NCI-H1092 (cell line): ENCODE measurements around the gene SLC66A1.

Source experiments
- DNase-seq: peaks from one replicate; lab custom pipeline; 2025; lab: John Stamatoyannopoulos, UW

SLC66A1 gene

DNA sequence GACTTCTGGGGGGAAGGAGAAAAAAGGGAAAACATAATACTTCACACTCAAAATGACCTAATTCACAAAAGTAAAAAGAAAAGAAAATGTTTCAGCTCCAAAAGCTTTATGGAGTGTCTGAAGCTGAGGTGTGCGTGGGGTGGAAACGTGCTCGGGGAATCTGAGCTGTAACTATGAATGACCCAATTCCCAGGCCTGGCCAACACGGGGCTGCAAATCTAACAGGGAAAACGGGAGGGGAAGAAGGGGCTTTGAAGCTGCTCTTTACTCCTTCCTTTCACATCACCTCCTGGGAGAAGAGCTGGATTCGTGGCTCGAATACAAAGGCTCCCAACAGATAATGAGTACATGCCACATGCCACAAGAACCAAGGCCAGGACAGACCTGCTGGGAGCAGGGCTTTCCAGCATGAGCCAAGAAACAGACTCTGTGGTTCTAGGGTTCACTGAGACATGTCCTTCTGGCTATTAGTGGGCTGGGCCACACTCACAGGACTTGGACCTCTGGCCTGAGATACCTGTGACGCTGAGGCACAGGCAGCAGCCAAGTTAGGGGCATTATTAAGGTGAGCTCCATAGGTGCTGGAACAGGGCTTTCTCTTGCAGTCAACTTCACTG, 51.5 kb downstream of the SLC66A1 start:
- no peak for DNase-seq

DNA sequence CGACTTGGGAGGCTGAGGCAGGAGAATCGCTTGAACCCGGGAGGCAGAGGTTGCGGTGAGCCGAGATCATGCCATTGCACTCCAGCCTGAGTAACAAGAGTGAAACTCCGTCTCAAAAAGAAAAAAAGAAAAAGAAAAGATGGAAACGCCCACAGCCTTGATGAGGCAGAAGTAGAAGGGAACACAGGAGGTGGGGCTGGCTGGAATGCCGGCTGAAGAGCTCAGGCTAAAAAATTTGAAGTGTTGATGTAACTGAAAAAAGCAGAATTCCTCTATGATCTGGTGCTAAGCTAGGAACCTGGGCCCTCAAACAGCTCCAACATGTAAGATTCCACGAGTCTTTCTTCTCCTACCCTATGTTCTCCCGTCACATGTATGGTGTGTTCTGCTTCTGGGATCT, 53.6 kb downstream of the SLC66A1 start:
- no peak for DNase-seq

DNA sequence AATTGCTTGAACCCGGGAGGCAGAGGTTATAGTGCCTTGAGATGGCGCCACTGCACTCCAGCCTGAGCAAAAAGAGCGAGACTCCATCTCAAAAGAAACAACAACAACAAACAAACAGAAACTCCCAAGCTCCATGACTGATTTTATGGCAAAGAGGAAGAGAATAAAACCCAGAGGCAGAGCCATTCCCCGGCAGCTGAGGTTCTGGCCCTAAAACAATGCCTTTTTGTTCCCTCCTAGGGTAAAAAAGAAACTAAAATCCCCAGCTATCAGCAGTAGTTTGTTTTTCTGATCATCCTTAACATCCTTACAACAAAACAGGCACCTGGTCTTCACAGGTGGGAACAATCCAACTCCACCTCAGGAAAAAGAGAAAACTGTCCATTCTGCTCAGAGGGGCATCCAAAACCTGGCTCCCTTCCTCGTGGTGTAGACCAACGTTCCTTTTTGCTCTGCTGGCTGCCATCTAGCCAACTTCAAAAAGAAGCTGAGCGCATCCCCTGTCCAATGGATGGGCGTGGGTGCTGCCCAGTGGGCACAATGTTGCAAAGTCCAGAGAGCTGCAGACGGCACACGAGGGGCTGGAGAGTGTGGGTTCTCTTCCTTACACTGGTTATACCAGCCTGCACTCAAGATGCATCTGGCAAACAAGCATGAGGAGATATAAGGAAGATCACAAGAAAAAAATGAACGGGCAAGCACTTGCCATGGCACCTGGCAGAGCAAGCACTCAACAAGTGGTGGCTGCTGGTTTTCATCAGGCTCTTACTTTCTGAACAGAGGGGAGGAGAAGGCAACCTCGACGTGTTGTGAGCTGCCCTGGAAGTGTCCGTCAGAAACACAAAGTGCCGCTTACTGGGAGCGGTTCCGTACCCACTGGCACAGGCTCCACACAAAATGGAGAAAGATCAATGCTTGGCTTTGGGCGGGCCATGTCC, 54.7 kb downstream of the SLC66A1 start:
- DNase-seq, result no peak

DNA sequence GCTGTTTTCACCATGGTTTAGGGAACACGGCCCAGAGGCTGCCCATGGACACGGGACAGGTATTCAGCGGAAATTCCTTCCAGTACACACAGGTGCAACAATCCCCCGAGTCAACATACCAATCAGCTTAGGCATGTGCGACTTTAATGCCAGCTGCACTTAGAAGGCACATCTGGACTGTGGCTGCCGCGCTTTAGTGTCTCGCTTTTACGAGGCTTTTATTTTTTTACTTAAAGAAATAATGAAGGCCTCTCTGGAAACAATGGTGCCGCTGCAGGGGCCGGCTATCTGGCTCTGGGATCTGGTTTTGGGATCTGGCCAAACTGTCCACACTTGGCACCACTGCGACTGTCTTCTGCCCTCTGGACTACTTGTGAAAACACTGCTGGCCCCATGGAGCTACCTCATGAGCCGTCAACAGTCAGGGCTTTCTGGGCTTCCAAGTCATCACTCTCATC, 55.5 kb downstream of the SLC66A1 start:
- DNase-seq, result no peak

DNA sequence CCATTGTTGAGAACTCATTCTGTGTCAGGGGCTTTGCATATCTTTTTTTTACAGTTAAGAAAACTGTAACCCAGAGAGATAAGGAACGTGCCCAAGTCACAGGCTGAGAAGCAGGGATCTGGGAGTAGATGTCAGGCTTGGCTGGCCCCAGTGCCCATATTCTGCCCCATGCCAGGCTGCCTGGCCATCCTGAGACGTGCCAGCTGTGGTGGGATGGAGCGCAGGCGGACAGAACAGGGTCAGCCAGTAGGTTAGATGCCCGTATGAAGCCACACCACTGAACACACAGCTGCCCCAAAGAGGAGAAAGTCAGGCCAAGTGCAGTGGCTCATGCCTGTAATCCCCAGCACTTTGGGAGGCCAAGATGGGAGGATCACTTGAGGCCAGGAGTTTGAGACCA, 55.9 kb downstream of the SLC66A1 start:
- no peak for DNase-seq

DNA sequence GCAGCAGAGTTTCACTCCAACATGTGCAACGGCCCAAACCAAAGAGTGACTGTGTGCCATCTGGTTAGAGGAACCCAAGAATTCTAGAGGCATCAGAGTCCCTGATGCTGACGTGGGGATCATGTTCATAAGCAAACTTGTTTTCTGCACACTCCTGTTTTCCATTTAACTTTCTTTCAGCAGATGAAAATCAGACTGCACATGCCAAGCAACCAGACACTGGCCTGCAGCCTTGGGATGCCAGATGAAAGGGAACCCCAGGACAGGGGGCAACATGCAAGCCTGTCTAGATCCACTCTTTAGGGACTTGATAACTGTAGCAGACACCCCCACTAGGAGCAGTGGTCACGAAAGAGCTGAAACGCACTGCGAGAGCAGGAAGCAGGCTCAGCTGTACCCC, 56.8 kb downstream of the SLC66A1 start:
- DNase-seq, result no peak

DNA sequence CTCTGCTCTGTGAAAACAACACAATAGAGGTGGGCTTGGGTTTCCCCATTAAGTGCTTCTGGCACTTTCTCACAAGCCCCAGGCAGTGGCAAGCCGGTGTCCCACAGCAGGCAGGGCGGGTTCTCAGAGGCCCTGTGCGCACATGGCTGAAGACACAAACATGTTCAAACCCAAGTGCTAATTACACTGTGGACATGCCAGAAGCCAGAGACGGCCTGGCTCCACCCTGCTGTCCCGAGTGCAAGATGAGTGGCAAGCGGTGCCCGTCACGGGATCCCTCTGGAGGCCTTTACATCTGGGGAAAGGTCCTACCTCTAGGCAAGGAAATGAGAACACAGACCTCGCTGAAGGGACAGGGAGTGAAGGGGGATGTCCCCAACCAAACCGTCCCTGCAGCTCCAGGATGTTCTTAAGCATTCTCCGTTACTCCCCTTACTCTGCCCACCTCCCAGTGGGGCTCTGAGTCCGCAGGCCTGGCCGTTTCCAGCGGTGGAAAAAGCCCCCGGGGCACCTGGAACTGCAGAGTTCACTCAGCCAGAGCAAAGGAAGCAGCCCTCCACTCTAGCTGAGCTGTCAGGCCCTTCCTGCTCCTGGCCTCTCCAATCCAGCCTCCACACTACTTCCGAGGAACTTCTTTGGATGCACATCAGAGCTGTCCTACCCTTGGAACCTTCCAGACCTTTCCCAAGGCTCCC, 57.4 kb downstream of the SLC66A1 start:
- DNase-seq, result no peak

DNA sequence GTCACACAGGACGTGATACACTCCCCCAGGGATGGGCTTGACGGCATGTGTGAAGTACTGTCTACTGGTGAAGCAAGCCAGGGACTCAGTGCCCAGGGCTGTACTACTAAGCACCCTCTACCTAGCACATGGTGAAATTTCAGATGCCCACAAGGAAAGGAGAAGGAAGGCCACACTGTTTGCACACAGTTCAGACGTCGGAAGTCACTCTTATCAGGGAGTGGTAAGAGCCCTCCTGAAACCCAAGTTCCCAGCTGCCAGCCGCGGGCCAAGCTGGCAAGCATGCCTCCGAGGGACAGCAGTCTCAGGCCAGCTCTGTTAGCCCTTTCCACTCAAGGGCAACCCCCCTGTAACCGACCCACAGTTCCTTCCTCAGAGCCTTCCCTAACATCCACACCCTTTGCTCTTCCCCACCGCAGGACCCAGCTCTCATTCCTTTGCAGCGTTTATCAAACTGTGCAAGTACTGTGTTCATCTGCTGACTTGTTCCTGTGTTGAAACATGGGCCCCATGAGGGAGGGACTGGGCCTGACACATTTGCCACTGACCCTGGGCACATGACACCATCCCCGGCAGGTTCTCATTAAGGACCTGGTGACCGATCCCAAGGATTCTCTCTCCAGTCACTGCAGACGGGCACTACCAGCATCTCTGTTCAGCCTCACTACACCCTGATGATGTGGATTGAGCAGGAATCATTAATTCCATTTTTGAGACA, 58.5 kb downstream of the SLC66A1 start:
- DNase-seq, result no peak

DNA sequence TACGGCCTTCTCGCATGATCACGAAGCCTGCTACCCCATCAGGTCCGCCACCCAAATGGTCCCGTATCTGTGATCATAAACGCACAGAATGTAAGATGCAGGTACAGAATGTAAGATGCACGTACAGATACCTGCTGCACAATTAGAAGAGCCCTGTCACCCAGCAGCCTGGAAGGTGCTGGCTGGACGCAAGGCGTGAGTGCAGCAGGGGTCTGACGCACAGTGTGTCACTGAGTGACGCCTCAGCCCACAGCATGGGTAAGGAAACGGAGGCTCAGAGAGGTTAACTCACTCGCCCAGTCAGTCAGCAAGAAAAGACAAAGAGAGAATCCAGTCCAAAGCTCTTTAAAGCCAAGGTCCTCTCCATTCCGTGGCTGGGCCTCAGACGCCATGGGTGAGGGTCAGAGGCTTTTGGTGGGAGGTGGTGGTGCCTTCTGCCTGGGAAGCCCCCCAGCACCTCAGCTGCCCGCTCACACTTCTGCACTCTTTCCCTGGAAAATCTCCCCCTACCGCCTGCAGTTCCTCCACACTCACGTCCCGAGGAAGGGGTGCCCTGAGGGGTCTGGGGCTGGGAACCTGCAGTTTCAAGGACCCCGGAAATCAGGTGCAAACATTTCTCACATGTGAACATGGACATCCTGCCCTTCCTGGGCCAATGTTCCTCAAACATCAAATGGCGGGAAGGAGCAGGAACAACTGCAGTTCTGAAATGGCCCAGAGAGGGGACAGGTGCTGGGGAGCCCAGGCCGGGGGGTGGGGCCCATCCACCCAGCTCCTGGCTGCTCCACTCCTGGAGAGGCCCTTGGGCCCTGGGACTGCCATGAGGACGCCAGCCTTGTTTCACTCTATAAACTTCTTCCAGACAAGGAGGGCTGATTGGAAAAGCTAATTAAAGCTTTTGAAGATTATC, 59.4 kb downstream of the SLC66A1 start:
- DNase-seq, result no peak

DNA sequence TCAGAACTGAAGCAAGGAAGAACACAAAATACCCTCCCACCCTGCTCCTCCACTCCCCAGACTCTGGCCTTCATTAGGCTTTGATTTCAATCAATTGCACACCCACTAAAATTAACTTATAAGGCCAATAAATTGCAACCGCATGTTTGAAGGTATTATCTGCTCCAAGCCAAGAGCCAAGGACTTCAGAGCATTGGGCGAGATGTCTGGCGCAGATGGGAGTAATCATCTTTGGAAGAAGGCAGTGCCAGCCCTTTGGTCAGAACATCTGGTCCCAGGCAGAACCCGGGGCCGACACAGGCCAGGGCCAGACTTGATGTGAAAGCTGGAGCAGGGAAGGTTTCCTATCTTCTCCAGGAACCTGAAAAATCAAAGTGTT, 60.0 kb downstream of the SLC66A1 start:
- no peak for DNase-seq

DNA sequence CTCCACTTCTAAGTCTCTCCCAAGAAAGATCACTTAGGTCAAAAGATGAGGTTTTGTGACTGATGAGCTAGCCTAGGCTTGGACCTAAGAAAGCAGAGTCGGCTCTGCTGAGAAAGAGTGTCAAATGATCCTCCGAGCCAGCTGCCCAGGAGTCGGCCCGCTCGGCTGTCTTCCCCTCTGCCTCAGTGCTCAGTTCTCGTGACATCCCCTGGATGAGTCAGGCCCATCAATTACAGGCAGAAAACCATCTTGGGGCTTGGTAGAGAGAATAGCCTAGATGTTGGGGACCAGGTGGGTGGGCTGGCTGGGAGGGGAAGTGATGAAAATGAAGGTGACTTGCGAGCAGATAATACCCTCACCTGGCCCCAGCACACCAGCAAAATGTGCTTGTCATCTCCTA, 60.5 kb downstream of the SLC66A1 start:
- DNase-seq, result no peak

DNA sequence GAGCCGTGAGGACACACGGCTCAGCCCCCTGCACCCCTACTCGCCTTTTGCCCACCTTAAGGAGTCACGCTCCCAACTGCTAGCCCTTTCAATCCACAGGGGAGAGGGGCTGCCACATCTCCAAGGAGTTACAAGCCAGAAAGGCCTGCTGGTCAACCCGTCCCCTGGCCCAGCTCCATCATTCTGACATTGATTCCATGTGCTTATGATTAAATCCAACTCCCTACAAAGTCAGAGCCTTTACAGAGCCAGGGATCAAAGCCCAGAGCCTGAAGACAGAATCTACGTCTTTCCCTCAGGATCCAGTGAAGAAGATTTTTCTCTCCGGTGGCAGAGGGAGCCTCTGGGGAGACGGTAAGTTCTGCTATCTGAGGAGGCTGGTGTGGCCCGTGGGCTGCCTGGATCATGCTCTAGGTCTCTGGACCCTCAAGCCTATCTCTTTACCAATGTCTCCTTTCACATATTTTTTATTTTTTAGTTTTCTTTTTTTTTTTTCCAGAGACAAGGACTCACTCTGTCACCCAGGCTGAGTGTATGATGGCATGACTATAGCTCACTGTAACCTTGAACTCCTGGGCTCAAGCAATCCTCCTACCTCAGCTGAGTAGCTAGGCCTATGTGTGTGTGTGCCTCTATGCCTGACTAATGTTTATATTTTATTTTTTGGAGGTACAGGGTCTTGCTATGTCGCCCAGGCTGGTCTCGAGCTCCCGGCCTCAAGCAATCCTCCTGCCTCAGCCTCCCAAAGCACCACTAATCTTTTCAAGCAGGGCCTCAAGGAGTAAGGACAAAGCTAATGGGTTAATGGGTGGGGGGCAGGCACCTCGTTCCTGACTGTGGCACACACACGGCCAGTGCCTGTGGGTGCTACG, 61.3 kb downstream of the SLC66A1 start:
- DNase-seq, result no peak

DNA sequence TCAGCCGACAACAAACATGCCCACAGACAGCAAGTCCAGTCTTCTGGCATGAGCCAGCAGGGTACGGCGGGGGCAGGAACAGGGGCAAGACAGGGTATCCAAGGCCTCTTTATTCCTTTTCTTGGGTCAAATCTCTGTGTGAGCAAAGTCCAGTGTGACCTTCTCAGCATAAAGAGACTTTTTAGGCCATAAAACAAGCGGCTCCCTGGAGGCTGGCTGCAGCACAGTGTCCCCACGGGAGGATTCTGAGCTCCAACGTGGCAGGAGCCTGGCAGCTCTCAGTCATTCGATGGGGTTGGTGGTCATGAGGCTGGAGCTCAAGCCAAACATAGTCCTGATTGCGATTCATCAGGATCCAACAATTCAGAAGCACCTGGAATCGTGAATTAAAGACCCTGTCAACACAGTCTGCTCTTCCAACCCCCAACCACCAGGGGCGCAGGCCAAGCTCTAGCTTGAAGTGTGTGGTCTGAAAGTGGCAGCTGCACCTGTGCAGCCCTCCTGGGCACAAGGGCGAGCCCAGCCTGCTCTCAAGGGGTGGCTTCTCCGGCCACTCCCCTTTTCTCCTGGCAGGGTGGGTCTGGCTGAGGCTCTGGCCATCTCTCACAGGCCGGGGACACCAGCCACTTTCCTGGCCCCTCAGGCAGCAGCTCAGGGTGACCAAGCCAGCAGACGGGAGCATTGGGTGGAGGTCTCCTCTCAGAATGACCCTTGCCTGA, 62.1 kb downstream of the SLC66A1 start:
- no peak for DNase-seq

DNA sequence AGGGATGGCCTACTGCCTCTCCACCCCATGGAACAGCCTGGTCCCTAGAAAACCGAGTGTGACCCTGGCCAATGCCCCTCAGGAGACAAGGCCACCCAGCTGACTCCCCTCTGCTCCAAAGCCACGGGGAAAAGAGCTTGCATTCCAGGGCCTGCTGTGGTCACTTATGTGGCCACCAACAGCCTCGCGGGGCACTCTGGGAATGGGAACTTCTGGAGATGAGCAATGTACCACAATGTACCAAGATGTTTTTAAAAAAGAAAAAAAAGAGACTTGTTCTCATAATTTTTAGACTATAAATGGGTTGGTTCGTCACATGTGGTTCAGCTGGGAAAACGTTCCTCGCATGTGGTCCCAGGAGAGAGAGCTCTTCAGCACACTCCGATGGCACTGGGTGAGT, 62.8 kb downstream of the SLC66A1 start:
- DNase-seq, result no peak

DNA sequence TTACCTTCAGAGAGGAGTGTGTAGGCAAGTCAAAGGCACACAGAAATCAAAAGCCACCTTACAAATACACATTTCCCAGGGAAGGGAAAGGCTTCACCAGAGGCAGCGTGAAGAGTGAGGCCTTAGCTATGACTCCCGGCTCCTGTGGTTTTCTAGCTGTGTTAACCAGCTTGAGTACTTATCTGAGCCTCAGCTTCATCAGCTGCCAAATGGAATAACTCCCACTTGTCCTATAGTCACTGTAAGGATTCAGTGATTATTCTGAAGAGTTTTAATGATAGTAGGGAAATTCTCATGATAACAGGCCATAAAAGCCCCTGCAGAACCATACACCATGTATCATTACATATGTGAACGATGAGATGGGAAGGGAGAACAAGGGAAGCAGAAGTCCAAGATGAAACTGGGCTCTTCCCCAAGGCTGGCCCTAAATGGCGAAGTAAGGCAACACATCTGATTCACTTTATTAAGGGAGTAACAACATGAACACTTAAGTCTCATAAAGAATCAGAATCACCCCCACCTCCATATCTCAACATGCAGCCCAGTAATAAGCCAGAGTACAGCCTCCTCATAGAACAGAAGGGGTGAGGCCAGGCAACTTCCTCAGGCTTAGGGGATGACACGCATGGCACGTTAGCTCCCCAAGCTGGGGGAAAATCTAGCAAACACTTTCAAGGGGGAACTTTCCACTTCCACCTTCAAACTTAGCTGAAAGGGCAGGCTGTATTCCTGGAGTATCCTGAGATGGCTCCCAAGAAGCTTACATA, 63.7 kb downstream of the SLC66A1 start:
- DNase-seq, result no peak

DNA sequence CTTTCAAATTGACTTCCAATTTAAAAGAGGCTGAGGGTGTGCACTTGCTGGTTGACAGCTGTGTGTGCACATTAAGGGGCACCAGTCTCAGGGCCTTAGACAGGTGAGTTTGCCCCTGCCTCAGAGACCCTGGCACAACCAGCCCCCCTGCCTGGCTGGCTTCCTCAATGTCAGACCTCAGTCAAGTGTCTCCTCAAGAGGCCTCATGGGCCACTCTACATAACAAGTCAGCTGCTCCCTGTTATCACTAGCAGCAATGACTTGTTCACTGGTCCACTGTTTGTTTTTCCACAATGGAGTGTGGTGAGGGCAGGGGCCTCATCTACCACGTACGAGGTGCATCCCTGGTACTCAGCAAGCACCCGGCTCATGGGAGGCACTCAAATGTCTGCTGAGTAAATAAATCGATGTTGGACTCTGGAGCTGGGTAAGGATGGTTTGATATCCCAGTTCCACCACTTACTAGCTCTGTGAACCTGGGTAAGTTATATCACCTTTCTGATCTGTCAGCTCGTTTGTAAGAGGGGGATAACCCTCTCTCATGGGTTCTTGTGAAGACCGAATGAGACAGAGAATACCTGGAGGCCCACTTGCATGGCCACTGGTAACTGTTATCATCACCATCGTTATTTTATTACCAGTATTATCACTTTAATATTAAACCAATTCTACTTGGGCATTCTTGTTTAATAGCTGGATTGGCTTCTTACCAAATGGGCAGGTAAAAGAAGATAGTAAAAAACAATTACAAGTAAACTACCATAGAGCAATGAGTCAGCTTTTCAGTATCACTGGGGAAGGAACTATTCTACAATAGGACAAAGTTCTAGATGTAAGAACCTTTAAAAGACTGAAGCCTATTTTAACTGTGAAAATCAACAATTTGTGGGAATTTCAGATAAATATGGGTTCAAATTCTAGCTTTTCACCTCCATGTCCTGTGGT, 64.6 kb downstream of the SLC66A1 start:
- DNase-seq, result no peak
